ENCODE measurements around the gene SEMA5A.

SEMA5A gene

GRCh38 chr5:9468060-9468388, 77.9 kb downstream of the SEMA5A start:
- no peak for DNase-seq

- DNase-seq, result no peak
These were observed 78.4 kb downstream of the SEMA5A start for GRCh38 chr5:9467199-9468059.

DNA sequence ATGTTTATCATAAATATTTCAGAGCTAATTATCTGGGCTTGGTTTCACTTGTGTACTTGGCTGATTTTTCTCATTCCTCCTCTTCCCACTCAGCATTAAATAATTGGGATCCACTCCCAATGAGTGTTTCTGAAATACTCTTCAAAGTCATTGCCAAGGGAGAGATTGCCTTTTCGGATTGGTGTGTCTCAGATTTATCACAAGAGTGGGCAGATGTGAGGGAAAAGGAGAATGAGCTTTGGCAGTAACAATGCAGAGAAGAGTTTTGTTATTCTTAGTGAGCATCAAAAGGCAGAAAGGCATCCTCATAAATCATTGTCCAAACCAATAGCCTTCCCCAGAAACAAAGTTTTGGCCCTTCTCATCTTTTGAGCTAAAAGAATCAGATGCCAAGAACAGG, 79.2 kb downstream of the SEMA5A start:
- DNase-seq, result no peak

DNA sequence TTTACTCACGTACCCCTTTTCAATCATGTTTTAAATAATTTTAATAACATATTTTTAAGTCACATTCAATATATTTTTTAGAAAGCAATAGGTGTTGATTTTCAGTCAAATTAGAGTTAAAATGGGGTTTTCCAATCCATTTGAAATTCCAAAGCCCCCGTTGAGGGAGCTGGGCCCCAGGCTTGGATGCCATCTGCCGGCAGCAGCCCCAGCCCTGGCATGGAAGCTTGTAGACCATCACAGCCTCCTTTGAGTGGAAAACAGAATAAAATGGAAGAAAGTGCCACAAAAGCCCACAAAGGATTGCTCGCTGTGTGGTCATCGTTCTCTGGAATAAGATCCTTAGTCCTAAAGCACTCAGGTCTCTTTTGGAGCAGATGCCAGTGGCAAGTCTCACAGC, 81.4 kb downstream of the SEMA5A start:
- DNase-seq, result no peak

- DNase-seq, result no peak
These were observed 83.8 kb downstream of the SEMA5A start for GRCh38 chr5:9462109-9462508.

DNA sequence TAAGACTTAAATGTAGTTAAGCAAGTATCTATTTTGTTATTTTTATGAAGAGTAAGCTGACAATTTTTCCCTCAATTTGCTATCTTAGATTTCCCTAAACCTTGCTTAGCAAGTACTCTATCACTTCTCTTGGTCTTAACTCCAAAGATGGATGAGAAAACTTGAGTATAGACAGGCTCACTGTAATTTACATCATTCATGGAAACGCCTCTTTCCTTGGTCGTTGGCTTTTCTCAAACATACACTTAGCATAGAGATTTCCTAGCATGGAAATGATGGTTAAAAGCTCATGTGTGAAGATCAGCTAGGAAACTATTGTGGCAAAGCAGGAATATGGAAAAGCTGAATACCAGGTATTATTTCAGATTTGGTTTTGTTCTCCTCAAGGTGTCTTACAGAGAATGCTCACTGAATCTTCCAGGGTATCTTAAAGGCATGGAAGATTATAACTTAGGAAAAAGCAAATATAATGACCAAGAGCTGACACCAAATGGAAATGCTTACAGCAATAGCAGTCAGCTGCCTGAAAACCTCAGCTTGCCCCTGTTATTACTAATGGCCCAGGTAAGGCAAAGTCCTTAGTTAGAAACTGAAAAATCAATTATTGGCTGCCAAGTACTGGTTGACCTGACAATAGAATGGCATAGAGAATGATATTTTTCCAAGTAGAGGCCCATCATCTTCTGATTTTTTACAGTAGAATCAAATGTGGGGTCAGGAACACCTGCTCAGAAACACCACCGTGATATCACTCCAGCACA, 84.8 kb downstream of the SEMA5A start:
- no peak for DNase-seq

- no peak for DNase-seq
These were observed 89.3 kb downstream of the SEMA5A start for GRCh38 chr5:9456435-9457042.

- no peak for DNase-seq
These were observed 89.9 kb downstream of the SEMA5A start for GRCh38 chr5:9455826-9456434.

DNA sequence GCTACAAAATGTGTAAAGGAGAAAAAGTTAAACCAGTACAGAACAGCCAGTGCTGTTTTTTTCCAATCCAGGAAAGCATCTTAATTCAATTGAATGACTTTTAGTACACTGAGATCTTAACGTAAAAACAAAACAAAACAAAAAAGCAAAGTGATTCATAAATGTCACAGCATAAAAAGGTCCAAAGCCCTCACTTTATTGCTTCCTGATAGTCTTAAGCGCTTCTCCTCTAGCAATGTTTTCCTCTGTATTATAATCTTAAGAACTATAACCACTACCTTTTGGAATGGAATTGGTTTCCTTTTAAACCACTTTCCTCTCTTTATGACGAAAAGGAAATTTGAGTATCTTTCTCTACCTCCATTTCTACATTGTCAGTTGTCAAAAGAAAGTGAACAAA, 91.4 kb downstream of the SEMA5A start:
- no peak for DNase-seq

DNA sequence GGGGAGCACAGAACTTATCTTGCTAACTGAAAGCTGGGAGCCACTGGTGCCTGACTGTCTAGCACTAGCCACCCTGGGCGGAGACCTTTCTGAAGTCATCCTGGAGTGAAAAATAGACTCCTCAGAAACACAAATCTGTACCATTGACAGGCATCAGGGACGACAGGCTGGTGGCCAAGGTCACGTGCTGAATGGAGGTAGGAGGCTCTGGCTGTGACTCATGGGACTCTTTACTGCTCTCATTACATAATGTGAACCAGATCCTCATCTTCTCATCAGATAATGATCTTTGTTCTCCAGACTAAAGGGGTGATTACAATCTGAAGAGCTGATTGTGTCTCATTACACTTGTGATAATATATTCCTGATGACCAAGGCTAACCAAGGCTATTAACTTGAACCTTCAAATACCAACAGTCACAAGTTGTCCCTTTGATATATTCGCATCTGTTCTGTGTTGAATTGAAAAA, 91.8 kb downstream of the SEMA5A start:
- no peak for DNase-seq

DNA sequence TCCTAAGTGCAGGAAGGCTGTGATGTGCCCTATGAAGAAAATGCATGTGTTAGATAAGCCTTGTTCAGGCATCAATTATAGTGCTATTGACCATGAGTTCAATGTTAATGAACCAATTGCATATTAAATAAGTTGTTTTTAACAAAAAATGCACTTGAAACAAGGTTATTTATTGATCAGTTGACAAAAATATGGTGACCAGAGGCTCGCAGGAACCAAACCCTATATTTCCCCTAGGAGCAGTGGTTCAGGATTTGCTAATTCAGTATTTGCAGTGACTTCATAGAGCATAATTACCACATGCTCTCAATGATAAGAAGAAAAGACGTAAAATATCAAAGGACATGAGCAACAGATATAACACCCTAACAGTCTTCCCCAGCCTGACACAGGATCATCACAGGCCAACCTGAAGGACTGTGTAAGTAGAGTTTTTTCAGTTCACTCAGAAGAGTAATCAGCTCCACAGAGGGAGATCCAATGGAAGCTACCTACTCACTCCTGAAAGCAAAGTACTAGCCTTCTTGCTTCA, 92.3 kb downstream of the SEMA5A start:
- no peak for DNase-seq

DNA sequence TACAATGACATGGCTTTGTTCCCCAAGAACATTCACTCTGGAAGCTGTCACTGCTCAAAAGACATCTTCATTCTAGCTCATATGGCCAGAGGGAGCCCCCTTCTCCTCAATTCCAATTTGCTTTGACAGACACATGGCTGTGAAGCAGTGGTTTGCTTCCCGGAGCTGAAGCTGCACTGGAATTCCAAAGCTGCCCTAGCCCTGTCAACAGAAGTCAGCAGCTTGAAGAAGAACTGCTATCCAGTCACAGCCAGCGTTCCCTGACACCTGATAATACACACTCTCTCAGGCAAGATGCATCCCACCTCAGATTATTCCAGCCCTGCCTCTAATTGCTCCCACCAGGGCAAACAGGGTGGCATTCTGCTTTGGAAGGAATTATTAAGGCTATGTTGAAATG, 93.7 kb downstream of the SEMA5A start:
- no peak for DNase-seq

DNA sequence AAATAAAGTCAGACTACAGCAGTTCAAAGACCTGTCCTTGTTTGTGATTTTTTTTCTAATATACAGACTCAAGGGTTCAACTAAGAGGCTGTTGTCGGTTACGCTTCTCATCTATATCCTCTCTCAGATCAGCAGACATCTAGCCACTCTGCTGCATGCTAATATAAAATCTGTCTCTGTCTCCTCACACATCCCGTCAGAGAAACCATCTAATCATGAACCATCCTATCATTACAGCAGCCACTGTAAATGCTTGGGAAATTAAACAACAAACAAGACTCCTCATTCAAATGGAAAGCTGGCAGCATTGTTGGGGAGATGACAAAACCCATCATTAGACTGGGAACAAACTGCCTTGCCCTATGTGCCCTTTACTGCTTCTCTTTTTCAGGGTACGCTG, 94.8 kb downstream of the SEMA5A start:
- DNase-seq, result no peak

GRCh38 chr5:9447691-9448090, 98.2 kb downstream of the SEMA5A start:
- no peak for DNase-seq

DNA sequence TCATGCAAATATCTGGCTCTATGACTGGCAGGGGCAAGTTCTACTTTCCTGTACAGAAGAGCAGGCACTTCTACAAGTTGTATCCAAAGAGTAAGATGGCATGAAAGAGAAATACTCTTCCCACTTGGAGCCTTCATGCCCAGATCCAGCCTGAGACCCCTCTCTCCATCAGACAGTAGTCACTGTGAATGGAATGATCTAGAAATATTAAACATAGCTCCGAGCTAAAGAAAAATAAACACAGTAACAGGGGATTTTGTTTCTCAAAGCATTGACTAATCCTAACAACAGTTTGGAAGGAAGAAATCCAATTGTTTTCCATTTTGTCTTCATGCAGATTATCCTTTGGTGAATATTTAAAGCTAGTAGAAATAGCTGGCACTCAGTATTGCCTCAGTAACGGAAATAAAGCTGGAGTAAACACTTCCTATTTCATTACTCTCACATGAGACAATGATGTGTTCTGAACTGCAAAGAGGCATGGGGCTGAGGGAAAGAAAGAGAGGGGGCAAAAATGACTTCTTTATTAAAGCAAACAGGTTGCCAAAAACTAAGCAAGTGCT, 100.0 kb downstream of the SEMA5A start:
- DNase-seq, result no peak

DNA sequence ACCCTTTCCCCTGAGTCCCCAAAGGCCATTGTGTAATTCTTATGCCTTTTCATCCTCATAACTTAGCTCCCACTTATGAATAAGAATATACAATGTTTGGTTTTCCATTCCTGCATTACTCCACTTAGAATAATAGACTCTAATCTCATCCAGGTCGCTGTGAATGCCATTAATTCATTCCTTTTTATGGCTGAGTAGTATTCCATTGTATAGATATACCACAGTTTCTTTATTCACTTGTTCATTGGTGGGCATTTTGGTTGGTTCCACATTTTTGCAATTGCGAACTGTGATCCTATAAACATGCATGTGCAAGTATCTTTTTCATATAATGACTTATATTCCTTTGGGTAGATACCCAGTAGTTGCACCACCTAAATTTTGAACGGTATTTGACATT, 101.5 kb downstream of the SEMA5A start:
- no peak for DNase-seq

DNA sequence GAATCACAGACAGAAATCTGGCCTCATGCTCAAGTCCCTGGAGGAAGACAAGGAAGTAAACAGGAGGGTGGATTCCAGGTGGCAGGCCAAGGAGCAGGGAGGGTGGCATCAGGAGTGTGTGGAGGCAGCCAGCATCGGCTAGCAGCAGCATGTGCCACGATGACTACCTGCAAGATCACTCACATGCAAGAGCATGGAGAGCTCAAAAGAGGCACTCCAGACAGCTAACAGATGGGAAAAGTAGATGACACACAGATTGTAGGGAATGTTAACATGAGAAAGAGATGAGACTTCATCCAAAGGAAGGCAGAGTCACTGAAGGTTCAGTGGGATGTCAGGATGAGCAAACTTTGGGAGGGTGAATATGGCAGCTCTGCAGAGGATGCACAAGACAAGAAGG, 104.3 kb downstream of the SEMA5A start:
- DNase-seq, result no peak

DNA sequence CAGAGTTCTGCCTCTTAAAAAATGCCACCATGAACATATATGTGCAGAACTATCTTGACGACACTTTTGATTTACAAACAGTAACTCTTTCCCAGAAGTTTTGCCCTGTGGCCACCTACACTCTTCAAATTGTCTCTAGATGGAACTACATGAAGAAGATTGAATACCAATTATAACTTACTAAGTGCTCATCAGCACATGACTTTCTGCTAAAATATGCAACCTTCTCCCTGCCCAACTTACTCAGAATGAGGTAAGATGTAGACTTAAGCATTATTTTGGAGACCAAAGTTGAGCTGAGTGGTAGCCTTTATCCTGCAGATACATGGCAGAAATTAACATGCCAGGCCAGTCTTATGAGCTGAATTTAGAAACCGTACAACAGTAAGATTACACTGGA, 105.4 kb downstream of the SEMA5A start:
- no peak for DNase-seq

DNA sequence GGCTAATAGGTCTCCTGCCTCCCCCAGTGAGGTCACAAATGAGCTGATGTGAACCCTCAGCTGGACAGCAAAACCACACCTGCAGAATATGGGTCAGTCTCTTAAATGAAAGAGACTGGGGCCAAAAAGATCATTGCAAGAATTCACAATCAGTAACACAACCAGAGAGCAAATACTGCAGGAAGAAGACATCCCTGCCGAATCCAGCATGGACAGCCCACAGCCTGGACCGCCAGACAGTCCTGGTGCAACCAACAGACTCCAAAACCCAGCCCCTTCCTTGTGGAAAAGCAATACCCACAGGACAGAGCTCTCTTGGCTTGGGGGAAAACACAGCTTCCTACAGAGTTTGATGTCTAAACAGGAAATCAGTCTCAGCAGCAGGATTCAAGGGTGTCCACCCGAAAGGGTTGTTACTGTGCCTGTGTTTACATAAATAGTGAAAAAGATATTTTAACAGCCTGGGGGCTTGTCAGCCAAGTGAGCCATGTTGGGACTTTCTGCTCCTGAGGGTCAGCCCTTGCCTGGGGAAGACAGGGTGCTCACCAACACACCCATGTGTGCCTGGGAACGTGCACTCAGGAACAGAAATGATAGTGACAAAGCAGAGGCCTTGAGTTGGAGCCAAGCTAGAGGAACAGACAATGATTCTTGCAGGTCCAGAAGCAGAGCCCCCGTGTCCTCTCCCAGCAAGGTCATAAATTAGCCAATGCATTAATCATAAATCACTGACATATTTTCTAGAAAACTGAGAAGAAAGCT, 106.2 kb downstream of the SEMA5A start:
- no peak for DNase-seq

DNA sequence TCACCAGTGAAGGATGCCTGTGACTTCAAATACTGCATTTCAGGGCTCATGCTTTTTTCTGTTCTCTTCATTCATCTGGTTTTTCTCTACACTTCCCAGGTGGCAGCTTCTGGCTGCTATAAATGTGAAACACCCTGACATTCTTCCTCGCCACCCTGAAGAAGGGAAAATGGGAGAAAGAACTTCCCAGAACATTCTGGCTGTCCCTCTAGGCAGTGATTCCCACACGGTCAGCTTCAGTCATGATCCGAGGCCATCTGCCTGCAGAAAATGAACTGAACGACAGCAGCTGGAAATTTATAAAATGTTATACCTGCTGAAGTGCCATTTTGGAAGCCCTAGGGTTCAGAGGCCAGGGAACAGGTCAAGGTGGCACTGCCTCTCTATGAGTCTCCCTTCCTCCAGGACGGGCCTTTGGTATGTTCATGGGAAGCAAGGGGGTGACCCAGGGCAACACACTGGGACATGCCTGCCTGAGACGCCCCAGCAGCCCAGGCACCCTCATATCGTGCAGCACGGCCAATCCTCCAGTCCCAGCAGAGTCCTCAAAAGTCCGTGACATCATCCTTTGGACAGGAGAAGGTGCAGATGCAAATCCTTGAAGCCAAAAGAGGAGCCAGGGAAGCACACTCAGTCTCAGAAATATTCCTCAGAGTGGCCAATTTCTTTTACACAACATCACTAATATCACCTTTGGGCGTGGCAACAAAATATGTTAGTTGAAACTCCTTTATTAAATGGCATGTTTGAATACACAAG, 107.1 kb downstream of the SEMA5A start:
- DNase-seq, result no peak

DNA sequence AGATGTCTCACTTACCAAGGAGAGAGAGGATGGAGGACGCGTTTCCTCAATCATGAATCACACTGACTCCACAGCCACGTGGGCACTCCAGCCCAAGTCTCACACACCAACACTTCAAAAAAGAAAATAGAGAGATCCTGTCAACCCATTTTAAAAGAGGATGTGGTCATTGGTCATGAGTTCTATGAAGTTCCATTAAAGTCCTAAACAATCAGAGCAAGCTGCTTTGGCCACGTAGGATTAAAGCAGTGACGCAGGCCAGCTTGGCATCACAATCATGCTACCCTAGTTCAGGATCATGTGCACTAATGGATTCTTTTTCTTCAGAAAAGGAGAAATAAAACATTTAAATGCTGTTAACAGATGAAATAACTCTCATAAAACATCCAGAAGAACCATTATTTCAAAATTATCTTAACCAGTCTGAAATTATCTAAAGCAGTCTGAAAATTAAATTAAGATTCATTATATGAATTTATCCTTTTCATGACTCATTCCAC, 108.1 kb downstream of the SEMA5A start:
- no peak for DNase-seq

Data from activated naive CD4-positive, alpha-beta T cell (primary cell).